Testis (tissue), 2 donors: ENCODE measurements around the gene ACTL10.

ENCODE experiments used
- CTCF ChIP-seq, 3 experiments: fragments of 450-650 bp in 2 of 3; fragments of 200-600 bp in 1 of 3; sonication (generic) in 1 of 3; IDR thresholded peaks; one replicate each; pipeline ENCODE4 v1.5.1; 2016 to 2019; ENCODE audit warnings: antibody characterized with exemption in 3 of 3, mild to moderate bottlenecking in 2 of 3, moderate library complexity in 1 of 3
- POLR2A ChIP-seq: fragments of 450-650 bp; IDR thresholded peaks from one replicate; pipeline ENCODE4 v1.6.1; 2017; ENCODE audit warnings: antibody characterized with exemption, mild to moderate bottlenecking, moderate library complexity

DNA sequence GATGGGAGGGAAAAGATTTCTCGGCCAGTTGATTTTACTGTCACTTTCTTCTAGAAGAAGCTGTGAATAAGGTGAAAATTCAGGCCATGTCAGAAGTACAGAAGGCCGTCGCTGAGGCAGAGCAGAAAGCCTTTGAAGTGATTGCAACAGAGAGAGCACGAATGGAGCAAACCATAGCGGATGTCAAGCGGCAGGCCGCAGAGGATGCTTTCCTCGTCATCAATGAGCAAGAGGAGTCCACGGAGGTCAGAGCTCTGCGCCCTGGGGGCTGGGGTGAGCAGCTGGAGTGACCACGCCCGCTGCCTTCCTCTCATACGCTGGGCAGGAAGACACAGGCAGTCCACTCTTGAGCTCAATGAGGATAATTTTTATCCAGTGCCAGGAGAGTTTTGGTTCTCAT is 26.5 kb upstream of the ACTL10 start:
- no peak for TF ChIP-seq POLR2A
- no peak for TF ChIP-seq CTCF (IDR thresholded peaks at IDR 0.05)
